Right ventricle myocardium superior (tissue), 1 donor: ENCODE results near the gene SSUH2. TPM values are rescaled to one million over a fixed set of nuclear protein-coding genes. Genes with fewer than 3 reads are reported as not detected.
"Not testable (repeated sequence)": the region's sequence is repeated elsewhere in the genome, so short reads cannot be mapped to it uniquely, and the experiment has no call there.

Experiments used
- ATAC-seq: fragments of 200-7000 bp; cut with Tn5 transposase; one replicate; pipeline ENCODE4 v1.9.1; 2020; ENCODE audit warnings: mild to moderate bottlenecking; ENCODE audit not compliant: poor library complexity
- DNase-seq: peaks from one replicate; pipeline ENCODE4 v3.0.0-alpha.2; 2020
- intact Hi-C: fragments of 100-400 bp; cut with DNase I; formaldehyde crosslinking; loops from one replicate; pipeline ENCODE4 v1.11.2; 2022
- long read RNA-seq: library from polyadenylated mRNA; unstranded; transcript quantifications from one replicate; pipeline ENCODE4 v2.0.0, GENCODE V29; 2021
- total RNA-seq: library from RNA; stranded (reverse); fragmentation: NEBNext Ultra II Directional; extraction: Animal tissue kit (Norgen Biotek cat#: 25700); gene quantifications from one replicate; pipeline ENCODE4 v1.2.1, GENCODE V29; 2021
- donor health status: DM: no; HTN: yes; CAD: no; lungs with severe emphysema.

SSUH2 gene, protein sequence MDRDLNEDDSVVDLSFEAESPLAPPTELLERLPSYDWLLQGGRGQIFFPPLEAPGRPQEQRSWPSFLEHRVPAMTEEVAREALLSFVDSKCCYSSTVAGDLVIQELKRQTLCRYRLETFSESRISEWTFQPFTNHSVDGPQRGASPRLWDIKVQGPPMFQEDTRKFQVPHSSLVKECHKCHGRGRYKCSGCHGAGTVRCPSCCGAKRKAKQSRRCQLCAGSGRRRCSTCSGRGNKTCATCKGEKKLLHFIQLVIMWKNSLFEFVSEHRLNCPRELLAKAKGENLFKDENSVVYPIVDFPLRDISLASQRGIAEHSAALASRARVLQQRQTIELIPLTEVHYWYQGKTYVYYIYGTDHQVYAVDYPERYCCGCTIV
- 1.00 TPM for total RNA-seq
- long read RNA-seq, partial matches to known transcripts = 0 of 3 reads
- long read RNA-seq, other reads (novel, unspliced or antisense) = 3 of 3 reads

DNA sequence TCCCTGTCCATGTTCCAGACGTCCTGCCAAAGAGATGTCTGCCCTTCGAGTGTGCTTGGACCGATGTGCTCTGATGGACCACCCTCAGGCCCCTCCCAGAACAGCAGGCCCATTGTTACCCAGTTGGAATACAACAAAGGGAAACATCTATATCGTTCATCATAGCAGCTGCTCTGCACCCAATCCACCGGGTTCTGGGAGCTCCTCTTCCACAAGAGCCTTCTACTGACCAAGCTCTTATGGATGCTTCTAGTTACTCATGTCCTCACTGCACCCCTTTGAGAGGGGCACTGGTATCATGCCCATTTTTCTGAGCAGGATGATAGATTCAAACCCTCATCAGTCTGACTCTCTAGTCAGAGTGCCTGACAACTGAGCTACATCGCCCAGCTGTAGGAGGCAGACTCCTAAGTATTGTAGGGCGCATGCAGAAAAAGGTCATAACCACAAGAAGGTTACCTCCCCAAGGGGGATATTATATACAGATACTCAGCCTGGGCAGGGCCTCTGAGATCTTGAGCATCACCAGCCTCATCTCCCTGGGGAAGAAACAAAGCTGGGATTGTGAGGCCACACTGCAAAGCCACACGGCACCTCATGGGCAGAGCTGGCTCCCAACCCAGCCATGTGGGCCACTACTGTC, at the start of gene SSUH2:
Gene SSUH2 (minus strand): TSS at position 51 of the 643 bp plus-strand sequence. CDS start 40 bp downstream, at position 11.
- intact Hi-C loops = no loop called here
- ATAC-seq (no peak), DNase-seq (no peak)

DNA sequence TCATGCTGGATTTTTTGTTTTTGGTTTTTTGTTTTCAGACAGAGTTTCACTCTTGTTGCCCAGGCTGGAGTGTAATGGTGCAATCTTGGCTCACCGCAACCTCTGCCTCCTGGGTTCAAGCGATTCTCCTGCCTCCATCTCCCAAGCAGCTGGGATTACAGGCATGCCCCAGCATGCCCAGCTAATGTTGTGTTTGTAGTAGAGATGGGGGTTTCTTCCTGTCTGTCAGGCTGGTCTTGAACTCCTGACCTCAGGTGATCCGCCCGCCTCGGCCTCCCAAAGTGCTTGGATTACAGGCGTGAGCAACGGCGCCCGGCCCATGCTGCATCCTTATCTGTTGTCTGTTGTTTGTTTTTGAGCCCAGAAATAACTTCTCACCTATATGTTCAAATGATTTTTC, 46.7 kb upstream of the SSUH2 start:
- ATAC-seq, intact Hi-C loops, DNase-seq: not testable (repeated sequence)

DNA sequence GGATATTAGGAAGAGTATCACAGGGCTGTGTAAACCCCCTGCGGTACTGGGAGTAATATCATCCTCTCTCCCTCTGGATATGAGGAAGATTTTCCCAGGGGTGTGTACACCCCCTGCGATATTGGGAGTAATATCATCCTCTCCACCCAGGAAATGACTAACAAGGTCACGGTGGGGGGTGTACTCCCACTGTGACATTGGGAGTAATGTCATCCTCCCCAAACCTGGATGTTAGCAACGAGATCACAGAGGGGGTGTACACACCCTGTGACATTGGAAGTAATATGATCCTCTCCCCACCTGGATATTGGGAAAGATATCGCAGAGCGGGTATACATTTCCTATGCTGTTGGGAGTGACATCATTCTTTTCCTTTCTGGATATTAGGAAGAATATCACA, 40.4 kb upstream of the SSUH2 start:
- ATAC-seq, intact Hi-C loops, DNase-seq: not testable (repeated sequence)

DNA sequence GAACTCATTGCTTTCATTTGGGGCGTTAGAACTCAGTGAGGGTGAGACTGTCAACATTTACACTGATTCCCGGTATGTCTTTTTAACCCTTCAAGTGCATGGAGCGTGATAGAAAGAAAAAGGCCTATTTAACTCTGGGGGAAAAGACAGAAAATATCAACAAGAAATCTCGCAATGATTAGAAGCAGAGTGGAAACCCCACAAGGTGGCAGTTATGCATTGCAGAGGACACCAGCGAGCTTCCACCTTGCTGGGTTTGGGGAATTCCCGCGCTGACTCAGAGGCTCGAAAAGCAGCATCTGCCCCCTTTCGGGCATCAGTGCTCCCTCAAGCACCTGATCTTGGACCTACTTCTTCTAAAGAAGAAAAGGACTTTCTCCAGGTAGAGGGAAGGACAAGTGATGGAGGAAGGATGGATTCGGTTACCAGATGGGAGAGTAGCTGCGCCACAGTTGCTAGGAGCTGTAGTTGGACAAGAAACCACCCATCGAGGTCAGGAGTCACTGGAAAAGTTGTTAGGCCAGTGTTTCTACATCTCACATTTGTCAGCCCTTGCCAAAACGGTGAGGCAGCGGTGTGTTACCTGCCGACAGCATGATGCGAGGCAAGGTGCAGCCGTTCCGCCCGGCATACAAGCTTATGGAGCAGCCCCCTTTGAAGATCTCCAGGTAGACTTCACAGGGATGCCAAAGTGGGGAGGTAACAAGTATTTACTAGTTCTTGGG, 38.4 kb upstream of the SSUH2 start:
- DNase-seq, intact Hi-C loops, ATAC-seq: not testable (repeated sequence)

DNA sequence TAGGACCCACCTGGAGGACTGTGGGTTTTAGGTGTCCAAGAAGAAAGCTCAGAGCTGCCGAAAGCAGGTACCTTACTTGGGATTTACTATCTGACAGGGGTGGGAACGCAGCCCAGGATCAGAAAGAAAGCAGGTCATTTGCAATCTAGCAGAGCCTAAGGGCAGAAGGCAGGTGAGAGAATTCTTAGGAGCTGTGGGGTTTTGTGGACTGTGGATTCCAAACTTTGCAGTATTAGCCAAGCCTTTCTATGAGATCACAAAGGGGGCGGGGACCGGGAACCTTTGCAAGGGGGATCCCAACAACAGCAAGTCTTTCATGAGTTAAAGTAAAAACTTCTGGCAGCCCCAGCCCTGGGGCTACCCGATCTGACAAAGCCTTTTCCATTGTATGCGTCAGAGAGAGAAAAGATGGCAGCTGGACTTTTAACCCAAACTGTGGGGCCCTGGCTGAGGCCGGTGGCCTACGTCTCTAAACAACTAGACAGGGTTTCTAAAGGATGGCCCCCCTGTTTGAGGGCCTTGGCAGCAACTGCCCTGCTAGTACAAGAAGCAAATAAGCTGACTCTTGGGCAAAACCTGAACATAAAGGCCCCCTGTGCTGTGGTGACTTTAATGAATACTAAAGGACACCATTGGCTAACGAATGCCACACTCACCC, 37.4 kb upstream of the SSUH2 start:
- intact Hi-C loops, ATAC-seq, DNase-seq: not testable (repeated sequence)

DNA sequence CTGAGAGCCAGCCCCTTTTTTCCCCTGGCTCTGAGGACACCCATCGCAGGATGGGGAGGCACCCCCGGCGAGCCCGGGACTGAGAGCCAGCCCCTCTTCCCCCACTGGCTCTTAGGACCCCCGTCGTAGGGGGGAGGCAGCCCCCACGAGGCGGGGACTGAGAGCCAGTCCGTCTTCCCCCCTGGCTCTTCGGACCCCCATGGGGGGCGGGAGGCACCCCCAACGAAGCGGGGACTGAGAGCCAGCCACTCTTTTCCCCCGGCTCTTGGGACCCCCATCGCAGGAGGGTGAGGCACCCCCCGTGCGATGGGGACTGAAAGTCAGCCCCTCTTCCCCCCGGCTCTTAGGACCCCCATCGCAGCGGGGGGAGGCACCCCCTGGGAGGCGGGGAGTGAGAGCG, 36.8 kb upstream of the SSUH2 start:
- intact Hi-C loops = no loop called here
- ATAC-seq (no peak), DNase-seq (no peak)

DNA sequence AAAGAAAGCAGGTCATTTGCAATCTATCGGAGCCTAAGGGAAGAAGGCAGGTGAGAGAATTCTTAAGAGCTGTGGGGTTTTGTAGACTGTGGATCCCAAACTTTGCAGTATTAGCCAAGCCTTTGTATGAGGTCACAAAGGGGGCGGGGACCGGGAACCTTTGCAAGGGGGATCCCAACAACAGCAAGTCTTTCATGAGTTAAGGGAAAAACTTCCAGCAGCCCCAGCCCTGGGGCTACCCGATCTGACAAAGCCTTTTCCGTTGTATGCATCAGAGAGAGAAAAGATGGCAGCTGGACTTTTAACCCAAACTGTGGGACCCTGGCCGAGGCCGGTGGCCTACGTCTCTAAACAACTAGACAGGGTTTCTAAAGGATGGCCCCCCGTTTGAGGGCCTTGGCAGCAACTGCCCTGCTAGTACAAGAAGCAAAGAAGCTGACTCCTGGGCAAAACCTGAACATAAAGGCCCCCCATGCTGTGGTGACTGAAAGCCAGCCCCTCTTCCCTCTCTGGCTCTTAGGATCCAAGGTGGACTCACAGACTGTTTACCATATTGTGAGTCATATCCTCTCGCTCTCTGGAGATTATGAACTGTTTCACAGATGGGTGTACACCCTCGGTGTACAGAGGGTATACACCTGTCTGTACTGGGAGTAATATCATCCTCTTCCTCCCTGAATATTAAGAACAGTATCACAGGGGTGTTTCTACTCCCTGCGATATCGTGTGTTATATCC, 35.4 kb upstream of the SSUH2 start:
- ATAC-seq, intact Hi-C loops, DNase-seq: not testable (repeated sequence)

DNA sequence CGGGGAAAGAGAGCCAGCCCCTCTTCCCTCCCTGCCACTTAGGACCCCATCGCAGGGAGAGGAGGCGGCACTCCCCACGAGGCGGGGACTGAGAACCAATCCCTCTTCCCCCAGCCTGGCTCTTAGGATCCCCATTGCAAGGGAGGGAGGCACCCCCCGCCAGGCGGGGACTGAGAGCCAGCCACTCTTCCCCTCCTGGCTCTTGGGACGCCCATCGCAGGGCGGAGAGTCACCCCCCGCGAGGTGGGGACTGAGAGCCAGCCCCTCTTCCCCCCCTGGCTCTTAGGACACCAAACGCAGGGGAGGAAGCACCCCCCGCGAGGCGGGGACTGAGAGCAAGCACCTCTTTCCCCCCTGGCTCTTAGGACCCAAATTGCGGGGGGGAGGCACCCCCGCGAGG, 34.2 kb upstream of the SSUH2 start:
- ATAC-seq (no peak), DNase-seq (no peak)
- intact Hi-C loops = no loop called here

DNA sequence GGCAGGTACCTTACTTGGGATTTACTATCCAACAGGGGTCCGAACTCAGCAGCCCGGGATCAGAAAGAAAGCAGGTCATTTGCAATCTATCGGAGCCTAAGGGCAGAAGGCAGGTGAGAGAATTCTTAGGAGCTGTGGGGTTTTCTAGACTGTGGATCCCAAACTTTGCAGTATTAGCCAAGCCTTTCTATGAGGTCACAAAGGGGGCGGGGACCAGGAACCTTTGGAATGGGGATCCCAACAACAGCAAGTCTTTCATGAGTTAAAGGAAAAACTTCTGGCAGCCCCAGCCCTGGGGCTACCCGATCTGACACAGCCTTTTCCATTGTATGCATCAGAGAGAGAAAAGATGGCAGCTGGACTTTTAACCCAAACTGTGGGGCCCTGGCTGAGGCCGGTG, 32.7 kb upstream of the SSUH2 start:
- ATAC-seq, intact Hi-C loops, DNase-seq: not testable (repeated sequence)

DNA sequence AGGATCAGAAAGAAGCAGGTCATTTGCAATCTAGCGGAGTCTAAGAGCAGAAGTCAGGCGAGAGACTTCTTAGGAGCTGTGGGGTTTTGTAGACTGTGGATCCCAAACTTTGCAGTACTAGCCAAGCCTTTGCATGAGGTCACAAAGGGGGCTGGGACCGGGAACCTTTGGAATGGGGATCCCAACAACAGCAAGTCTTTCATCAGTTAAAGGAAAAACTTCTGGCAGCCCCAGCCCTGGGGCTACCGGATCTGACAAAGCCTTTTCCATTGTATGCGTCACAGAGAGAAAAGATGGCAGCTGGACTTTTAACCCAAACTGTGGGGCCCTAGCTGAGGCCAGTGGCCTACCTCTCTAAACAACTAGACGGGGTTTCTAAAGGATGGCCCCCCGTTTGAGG, 31.0 kb upstream of the SSUH2 start:
- intact Hi-C loops, ATAC-seq, DNase-seq: not testable (repeated sequence)

DNA sequence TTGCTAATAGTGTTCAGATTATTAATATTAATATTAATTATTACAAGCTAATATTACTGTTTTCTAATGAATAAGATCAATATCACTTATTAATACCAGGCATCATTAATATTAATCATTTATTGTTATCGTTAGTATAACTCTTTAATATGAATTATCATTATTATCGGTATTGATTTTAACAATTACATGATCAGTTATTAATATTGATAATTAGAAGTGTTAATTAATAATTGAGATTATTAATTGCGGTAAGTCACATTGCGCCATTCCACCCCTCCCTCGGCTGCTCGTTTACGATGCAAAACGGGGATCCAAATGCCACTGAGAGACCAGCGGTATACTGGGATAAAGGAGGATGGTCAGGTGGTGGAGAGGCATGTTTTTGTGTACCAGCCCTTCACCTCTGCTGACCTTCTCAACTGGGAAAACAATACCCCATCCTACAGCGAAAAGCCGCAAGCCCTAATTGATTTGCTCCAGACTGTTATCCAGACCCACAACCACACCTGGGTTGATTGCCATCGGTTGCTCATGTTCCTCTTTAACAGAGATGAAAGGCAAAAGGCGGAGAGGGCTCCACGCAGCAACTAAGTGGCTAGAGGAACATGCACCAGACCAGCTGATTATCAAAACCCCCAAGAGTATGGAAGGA, 28.6 kb upstream of the SSUH2 start:
- DNase-seq = no peak
- no peak for ATAC-seq
- intact Hi-C loops = no loop called here

DNA sequence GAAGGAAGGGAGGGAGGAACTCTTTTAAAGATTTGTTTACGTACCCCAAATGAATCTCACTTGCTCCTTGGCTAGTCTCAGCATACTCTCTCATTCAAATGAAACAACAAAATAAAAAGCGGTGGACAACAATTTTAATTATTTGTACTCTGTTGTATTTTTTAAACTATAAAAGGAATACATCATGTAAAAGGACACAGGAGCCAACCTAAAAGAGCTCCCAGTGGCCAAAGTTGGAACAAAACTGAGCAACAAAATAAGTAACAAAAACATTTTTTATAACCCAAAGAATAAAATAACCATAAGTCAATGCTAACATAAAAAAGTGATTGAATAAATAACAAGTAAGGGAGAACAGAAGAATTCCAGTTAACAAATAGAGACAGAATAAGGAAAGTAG, 24.4 kb upstream of the SSUH2 start:
- ATAC-seq = no peak
- intact Hi-C loops = loop anchor here (10.0 kb wide), 1 partner anchor 96 kb away; the partner anchor contains the start of gene OXTR
- no peak for DNase-seq

DNA sequence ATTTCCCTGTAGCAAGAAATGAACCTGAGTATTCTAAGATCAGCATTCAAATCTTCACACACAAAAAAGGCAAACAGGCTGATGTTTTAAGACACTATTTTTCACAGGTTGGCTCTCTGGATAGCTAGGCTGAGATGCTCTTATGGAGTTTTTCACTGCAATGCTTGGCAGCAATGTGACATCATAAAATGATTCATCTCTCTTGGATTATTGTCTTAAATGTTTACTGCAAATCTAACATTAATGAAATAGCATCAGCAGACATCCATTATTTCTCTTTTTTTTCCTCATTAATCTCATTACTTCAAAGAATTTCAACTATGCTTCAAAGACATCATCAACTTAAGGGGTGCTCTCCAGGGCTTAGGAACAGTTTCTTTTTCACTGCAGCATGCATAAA, 23.6 kb upstream of the SSUH2 start:
- ATAC-seq (no peak), DNase-seq (no peak)
- intact Hi-C loops = loop anchor here (10.0 kb wide), 1 partner anchor 97 kb away; the partner anchor contains the start of gene OXTR

DNA sequence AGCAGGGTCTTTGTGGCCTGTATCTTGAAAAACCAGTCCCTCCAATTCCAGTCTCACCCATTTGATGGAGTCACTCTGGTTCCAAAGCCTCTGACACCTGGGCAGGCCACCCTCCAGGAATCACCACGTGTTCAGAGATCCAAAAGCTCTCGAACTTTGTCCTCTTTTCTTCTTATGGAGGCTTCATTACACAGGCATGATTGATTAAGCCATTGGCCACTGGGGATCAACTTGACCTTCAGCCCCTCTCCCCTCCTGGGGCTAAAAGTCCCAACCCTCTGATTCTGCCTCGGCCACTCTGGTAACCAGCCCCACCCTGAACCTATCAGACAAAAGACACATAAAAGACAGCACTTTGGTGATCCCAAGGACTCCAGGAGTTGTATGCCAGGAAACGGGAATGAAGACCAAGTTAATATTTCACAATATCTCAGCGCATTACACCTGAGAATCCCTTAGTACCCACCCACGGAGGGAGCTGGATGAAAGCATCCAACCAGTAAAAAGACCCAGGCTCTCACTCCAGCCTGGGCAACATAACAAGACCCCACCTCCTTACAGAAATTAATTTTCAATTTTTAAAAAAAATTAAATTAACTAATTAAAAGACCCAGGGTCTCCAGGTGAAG, 23.0 kb upstream of the SSUH2 start:
- ATAC-seq (no peak), DNase-seq (no peak)
- intact Hi-C loops = loop anchor here (10.0 kb wide), 1 partner anchor 97 kb away; the partner anchor contains the start of gene OXTR

DNA sequence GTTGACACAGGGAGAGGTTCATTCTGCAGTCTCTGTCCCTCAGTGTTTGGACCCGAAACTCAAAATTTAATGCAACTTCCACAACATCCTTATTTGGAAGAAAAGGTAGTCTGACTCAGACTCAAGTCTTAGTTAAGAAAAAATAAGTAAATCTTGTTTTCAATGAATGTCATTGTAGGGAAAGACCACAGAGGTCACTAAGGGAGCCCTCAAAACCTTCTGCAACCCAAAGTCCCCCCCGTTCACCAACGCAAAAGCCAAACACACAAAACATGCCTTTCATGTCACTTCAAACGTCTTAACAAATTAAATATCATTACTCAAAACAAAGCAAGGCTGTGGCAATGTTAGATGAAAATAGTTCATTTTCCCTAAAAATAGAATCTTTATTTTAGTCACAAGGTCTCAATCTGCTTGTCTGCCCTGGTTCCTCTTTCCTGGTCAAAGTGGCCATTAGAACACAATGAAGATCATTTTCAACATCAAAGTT, 20.9 kb upstream of the SSUH2 start:
- intact Hi-C loops = loop anchor here (10.0 kb wide), 1 partner anchor 99 kb away; the partner anchor contains the start of gene OXTR
- ATAC-seq (no peak), DNase-seq (no peak)

DNA sequence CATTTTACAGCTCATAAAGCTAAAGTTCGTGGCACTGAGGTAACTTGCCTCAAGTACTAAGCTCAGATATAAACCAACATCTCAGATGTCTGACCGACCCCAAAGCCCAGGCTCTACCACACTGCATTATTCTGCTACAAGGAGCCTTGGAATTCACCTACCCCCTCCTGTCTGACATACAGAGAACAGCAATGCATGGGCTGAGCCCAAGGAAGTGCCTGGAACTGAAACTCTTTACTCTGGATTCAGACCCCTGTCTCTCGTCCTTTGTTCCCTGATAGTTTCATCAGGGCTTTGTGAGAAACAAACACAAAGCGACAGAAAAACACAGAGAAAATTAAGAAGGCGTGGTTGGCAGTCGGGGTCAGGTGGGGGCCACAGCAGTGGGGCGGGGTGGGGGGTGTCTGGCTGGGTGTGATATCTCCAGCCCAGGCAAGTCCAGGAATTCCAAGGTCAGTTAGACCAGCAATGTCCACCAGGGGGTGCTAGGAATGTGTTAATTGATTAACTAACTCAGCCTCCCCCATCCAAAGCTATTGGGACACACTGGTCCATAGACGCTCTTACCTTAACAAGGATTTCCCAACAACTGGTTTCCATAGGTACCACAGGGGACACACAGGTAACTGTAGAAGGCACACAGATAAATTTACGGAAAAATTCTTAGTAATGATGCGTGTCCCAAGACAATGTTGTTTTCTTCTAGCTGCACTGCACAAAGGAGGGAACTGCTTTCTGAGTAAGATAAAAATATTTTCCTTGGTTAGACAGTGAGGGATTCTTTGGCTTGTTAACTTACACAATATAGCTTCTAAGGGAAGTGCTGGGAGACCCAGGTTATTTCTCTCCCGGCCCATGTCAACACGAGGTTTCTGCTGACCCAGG, 18.8 kb upstream of the SSUH2 start:
- DNase-seq (peak; percentile 49), ATAC-seq (peak; percentile 35)
- intact Hi-C loops = loop anchor here (10.0 kb wide), 1 partner anchor 101 kb away; the partner anchor contains the start of gene OXTR
